GM18499 (cell line): ENCODE results near the gene PITRM1.

Experiments used
- ATAC-seq: cut with Tn5 transposase; IDR thresholded peaks from one replicate; pipeline ENCODE4 v1.9.1; 2021; ENCODE audit warnings: moderate number of reproducible peaks; ENCODE audit not compliant: insufficient read depth, unreplicated experiment

PITRM1 gene

GRCh38 chr10:3169673-3170072, 2.9 kb downstream of the PITRM1 start:
- no peak for ATAC-seq

- ATAC-seq, result no peak
These were observed 3.3 kb downstream of the PITRM1 start for GRCh38 chr10:3169271-3169670.

GRCh38 chr10:3167611-3168330, 4.8 kb downstream of the PITRM1 start:
- ATAC-seq, result no peak

GRCh38 chr10:3166496-3167290, 5.9 kb downstream of the PITRM1 start:
- ATAC-seq, result no peak

GRCh38 chr10:3165196-3165595, 7.4 kb downstream of the PITRM1 start:
- no peak for ATAC-seq

GRCh38 chr10:3163879-3164278, 8.7 kb downstream of the PITRM1 start:
- no peak for ATAC-seq

- ATAC-seq, result no peak
These were observed 10.0 kb downstream of the PITRM1 start for GRCh38 chr10:3162533-3162932.

GRCh38 chr10:3159152-3159551, 13.4 kb downstream of the PITRM1 start:
- no peak for ATAC-seq

GRCh38 chr10:3154666-3155065, 17.9 kb downstream of the PITRM1 start:
- ATAC-seq, result no peak

- no peak for ATAC-seq
These were observed 20.0 kb downstream of the PITRM1 start for GRCh38 chr10:3152566-3152935.

GRCh38 chr10:3151889-3152565, 20.6 kb downstream of the PITRM1 start:
- ATAC-seq, result no peak

GRCh38 chr10:3150961-3151360, 21.6 kb downstream of the PITRM1 start:
- ATAC-seq, result no peak

GRCh38 chr10:3150366-3150765, 22.2 kb downstream of the PITRM1 start:
- ATAC-seq, result no peak

- ATAC-seq, result no peak
These were observed 22.7 kb downstream of the PITRM1 start for GRCh38 chr10:3149918-3150317.

GRCh38 chr10:3148994-3149393, 23.6 kb downstream of the PITRM1 start:
- no peak for ATAC-seq

- ATAC-seq, result no peak
These were observed 24.5 kb downstream of the PITRM1 start for GRCh38 chr10:3148041-3148440.

- ATAC-seq, result no peak
These were observed 25.3 kb downstream of the PITRM1 start for GRCh38 chr10:3147117-3147820.

GRCh38 chr10:3146289-3146688, 26.3 kb downstream of the PITRM1 start:
- ATAC-seq, result no peak

GRCh38 chr10:3145366-3145765, 27.2 kb downstream of the PITRM1 start:
- ATAC-seq, result no peak

- ATAC-seq, result no peak
These were observed 28.7 kb downstream of the PITRM1 start for GRCh38 chr10:3143791-3144434.
